Activated CD4-positive, CD25-positive, alpha-beta regulatory T cell treated with anti-CD3 and anti-CD28 coated beads, Interleukin-2, amount 50 U/mL, for 24 hours (primary cell): Measurements from ENCODE around the gene SEC22C.
"Not testable (repeated sequence)": the region's sequence is repeated elsewhere in the genome, so short reads cannot be mapped to it uniquely, and the experiment has no call there.

ENCODE experiments used
- ATAC-seq, 2 donors: fragments of 150-1000 bp; cut with Tn5 transposase; one replicate each; pipeline ENCODE4 v1.10.0; 2021; ENCODE audit warnings: mild to moderate bottlenecking in 1 of 2, moderate library complexity in 1 of 2

The SEC22C gene

GRCh38 chr3:42579346-42579745 is 2.4 kb downstream of the SEC22C start:
- ATAC-seq = not testable (repeated sequence)

GRCh38 chr3:42578054-42578453 is 3.7 kb downstream of the SEC22C start:
- ATAC-seq = no peak

- ATAC-seq = no peak
Observed at GRCh38 chr3:42575137-42575741, 6.5 kb downstream of the SEC22C start.

GRCh38 chr3:42572278-42572677 is 9.5 kb downstream of the SEC22C start:
- peak; percentile 51 to 63 for ATAC-seq

- ATAC-seq = no peak
Observed at GRCh38 chr3:42569593-42570142, 12.1 kb downstream of the SEC22C start.

- ATAC-seq = no peak
Observed at GRCh38 chr3:42562047-42562907, 19.5 kb downstream of the SEC22C start.

GRCh38 chr3:42557854-42558253 is 23.9 kb downstream of the SEC22C start:
- no peak for ATAC-seq

GRCh38 chr3:42556817-42557216 is 24.9 kb downstream of the SEC22C start:
- ATAC-seq = not testable (repeated sequence)

GRCh38 chr3:42556089-42556632 is 25.6 kb downstream of the SEC22C start:
- peak; percentile 97 to 98 for ATAC-seq

GRCh38 chr3:42552830-42553229 is 28.9 kb downstream of the SEC22C start:
- no peak for ATAC-seq

GRCh38 chr3:42550250-42550649 is 31.5 kb downstream of the SEC22C start:
- ATAC-seq = no peak

GRCh38 chr3:42549131-42549530 is 32.6 kb downstream of the SEC22C start:
- no peak for ATAC-seq

GRCh38 chr3:42547401-42547945 is 34.3 kb downstream of the SEC22C start:
- peak; percentile 61 to 62 for ATAC-seq

- ATAC-seq = no peak
Observed at GRCh38 chr3:42546691-42547213, 35.0 kb downstream of the SEC22C start.

- no peak for ATAC-seq
Observed at GRCh38 chr3:42545284-42545900, 36.4 kb downstream of the SEC22C start.

- no peak for ATAC-seq
Observed at GRCh38 chr3:42544492-42545283, 37.1 kb downstream of the SEC22C start.

GRCh38 chr3:42541079-42541478 is 40.7 kb downstream of the SEC22C start:
- ATAC-seq = no peak

GRCh38 chr3:42539871-42540714 is 41.7 kb downstream of the SEC22C start:
- peak in 1 of 2 donors; percentile 56 for ATAC-seq

- no peak for ATAC-seq
Observed at GRCh38 chr3:42537350-42537749, 44.4 kb downstream of the SEC22C start.

- ATAC-seq = peak; percentile 20 to 53
Observed at GRCh38 chr3:42535981-42536784, 45.6 kb downstream of the SEC22C start.
